Prostate gland (tissue), 2 donors: ENCODE data around the gene DMD.

Source experiments
- POLR2A ChIP-seq: fragments of 450-650 bp; IDR thresholded peaks from one replicate; pipeline ENCODE4 v1.6.1; 2016; ENCODE audit warnings: antibody characterized with exemption, mild to moderate bottlenecking
- TF ChIP-seq, protein P1 (sequence below), 4 experiments: fragments of 200-600 bp in 2 of 4; fragments of 450-650 bp in 2 of 4; sonication (generic) in 2 of 4; IDR thresholded peaks; 1 replicate in 3 of 4; 2 replicates in 1 of 4; pipeline ENCODE4 v1.5.1; 2016 to 2019; ENCODE audit warnings: antibody characterized with exemption in 4 of 4, mild to moderate bottlenecking in 2 of 4, moderate library complexity in 2 of 4

DNA sequence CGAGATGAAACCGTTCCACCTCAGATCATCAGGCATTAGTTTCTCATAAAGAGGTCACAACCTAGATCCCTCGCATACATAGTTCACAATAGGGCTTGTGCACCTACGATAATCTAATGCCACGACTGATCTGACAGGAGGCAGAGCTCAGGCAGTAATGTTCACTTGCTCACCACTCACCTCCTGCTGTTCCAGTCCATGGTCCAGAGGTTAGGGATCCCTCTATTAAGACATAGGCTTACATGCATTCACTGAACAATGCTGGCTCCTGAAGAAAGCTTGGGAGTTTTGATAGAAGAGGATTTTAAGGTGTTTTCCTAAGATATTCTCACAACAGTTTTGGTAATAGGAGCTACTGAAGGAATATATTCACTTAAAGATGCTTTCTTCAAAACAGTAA, 1903.4 kb downstream of the DMD start:
- TF ChIP-seq, protein P1, sequence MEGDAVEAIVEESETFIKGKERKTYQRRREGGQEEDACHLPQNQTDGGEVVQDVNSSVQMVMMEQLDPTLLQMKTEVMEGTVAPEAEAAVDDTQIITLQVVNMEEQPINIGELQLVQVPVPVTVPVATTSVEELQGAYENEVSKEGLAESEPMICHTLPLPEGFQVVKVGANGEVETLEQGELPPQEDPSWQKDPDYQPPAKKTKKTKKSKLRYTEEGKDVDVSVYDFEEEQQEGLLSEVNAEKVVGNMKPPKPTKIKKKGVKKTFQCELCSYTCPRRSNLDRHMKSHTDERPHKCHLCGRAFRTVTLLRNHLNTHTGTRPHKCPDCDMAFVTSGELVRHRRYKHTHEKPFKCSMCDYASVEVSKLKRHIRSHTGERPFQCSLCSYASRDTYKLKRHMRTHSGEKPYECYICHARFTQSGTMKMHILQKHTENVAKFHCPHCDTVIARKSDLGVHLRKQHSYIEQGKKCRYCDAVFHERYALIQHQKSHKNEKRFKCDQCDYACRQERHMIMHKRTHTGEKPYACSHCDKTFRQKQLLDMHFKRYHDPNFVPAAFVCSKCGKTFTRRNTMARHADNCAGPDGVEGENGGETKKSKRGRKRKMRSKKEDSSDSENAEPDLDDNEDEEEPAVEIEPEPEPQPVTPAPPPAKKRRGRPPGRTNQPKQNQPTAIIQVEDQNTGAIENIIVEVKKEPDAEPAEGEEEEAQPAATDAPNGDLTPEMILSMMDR (IDR thresholded peaks at IDR 0.05), result no peak
- no peak for TF ChIP-seq POLR2A
